Measurements from ENCODE around the gene ARL3.

DNA sequence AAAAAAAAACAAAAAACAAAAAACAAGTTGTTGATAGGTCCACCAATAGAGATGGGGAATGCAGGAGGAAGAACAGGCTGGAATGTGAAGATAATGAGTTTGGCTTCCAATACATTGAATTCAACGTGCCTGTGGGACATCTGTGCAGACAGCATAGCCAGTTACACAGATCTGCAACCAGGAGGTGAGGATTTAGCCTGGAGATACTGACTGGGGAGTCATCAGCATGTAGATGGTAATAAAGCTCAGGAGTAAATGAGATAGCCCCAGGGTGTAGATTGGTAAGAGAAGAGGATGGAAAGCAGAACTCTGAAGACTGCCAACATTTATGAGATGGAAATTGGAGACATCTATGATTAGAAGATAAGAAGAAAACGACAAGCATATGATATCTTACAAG is 74.7 kb downstream of the ARL3 start:
- TF ChIP-seq CTCF (conservative IDR thresholded peaks at IDR 0.05): no peak
- no peak for TF ChIP-seq ZFX (IDR thresholded peaks at IDR 0.05)

Measured in C4-2B (cell line).